Activated CD4-positive, alpha-beta T cell treated with anti-CD3 and anti-CD28 coated beads, Interleukin-2, amount 50 U/mL, for 1 hour (primary cell): Measurements from ENCODE around the gene GALNT6.
"Not testable (repeated sequence)": the region's sequence is repeated elsewhere in the genome, so short reads cannot be mapped to it uniquely, and the experiment has no call there.

ENCODE experiments used
- DNase-seq: peaks from one replicate; pipeline ENCODE4 v3.0.0-alpha.2; 2020

GALNT6 gene

GRCh38 chr12:51349026-51349425, 42.2 kb downstream of the GALNT6 start:
- no peak for DNase-seq

GRCh38 chr12:51348116-51348515, 43.1 kb downstream of the GALNT6 start:
- DNase-seq: no peak

DNA sequence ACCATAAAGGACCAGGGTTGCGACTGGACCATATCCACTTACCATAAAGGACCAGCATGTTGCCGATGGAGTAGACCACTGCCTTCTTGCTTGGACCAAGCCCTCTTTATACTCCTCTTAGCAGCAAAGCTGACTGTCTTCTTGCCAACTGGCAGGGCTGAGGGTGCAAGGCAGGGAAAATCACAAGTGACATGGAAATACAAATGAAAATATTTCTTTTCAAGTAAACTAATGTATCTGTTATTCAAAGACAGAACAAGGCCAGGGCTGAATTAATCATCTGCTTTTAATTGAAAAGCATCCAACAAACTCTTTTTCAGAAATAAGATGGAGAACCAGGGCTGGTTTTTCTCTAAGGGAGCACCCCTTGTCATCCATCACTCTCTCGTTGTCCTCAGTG, 44.6 kb downstream of the GALNT6 start, which contains the start of gene CELA1:
Gene CELA1, minus strand, starts transcription at position 99 of the 400 bp plus-strand sequence. Its CDS starts 41 bp downstream, at position 58.
- no peak for DNase-seq

DNA sequence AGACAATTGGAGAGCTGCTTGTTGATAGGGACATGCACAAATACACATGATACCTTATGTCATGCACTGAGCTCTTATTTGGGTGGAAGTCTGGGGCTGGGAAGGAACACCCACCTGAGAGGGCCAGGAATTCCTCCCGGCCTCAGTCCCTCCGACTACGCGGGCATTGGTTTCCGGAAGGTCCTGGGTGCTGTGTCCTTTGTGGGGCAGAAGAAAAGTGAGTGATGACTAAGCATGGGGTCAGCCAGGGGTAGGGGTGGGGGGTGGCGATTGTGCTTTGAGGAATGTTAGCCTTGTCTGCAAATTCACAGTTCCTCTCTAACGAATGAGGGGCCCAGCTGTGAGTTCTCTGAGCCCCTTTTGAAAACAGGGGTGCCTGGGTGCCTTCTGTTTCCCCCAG, 45.5 kb downstream of the GALNT6 start:
- no peak for DNase-seq

DNA sequence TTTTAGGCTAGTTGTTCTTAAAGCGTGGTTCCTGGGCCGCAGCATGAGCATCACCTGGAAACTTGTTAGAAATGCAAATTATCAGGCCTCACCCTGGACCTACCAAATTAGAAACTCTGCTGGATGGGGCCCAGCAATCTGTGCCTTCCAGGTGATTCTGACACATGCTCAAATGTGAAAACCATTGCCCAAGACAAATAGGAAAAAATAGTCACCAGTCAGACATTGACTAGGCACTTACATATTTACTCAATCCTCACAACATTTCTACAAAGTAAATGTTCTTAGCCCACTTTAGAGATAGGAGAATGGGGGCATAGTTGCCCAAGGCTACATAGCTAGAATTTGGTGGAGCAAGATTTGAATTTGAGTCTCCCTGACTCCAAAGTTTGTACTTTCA, 48.0 kb downstream of the GALNT6 start:
- no peak for DNase-seq

DNA sequence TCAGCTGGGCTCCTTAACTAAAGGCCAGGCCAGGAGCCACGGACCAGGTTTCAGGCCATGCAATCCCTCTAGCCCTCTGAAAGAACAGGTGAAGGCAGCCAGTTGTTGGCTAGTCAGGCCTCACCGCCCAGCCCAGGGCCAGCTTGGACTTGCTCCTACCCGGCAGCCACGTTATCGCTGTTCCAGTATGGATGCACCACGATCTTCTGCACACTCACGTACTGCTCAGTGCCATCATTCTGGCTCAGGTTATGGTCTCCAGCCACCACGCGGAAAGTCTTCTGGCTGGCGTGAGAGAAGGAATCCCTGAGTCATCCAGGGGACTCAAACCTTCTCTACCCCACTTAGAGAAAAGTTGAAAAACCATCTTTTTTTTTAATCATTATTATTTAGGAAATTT, 48.8 kb downstream of the GALNT6 start:
- DNase-seq: no peak

DNA sequence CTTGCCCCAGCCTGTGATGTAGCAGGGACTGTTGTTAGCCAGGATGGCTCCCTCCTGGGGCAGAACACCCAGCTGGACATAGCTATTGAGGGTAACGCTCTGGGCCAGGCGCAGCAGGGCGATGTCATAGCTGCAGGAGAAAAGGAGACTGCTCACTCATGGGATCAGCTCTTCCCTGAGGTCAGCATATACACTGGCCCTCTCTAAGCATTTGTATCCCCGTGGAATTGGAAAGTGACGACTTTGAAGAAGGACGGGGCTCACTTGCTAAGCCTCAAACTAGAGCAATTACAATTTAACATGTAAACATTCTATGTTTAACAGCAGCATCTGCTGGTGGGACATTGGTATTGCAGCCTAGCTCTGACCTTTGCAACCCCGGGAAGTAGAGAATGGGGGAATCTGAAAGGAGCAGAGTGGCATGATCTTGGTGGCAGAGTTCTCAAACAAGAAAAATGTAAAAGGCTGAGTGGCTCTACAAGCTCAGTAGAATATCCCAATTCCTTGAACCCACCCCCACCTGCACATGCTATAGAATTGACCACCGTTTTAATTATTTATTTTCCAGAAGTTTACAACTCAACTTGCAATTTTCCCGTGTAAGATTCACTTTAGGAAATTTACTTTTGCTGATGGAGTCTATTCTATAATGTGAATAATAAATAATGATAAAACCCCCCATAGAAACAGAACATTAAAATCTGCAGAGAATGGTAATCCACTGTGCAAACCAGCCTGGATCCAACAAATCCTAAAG, 49.8 kb downstream of the GALNT6 start:
- peak; percentile 68 for DNase-seq

DNA sequence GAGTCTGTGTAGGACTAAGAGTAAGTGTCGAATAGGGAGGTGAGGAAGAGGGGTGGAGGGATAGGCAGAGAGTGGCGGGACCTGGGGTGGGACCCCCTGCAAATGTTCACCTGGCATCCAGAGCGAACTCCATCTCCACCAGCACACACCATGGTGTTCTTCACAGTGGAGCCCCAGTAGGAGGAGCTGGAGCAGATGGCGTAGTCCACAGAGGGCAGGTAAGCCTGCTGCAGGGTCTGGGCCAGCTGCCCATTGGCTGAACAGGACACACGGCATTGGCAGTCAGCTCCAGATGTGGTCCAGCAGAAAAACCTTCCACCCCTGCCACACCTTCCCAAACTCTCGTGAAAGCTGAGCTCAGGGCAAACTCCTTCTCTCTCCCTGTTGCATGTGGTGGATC, 51.5 kb downstream of the GALNT6 start:
- DNase-seq: no peak

DNA sequence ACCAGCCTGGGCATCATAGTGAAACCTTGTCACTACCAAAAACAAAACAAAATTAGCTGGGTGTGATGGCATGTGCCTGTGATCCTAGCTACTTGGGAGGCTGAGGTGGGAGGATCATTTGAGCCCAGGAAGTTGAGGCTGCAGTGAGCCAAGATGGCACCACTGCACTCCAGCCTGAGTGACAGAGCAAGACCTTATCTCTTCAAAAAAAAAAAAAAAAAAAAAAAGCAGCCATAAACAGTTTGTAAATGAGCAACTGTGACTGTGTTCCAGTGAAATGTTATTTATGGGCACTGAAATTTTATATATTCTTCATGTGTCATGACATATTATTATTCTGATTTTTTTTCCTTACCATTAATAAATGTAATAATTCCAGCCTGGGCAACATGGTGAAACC, 53.9 kb downstream of the GALNT6 start:
- DNase-seq: not testable (repeated sequence)

DNA sequence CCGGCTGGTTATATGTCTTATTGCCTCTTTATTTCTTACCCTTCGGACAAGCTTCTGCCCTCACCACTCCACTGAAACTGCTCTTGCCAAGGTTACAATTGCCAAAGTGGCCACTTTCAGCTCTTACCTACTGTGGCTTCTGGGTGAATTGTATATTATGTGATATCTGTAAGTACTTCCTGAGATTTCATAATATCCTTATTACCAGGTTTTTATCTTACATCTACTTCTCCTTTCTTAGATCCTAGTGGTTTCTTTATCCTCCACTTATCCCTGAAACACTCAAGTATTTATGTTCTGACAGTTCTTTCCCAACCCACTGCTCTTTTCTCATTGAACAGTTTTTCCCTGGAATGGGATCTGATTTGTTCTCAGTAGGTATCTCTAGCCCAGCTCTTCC, 55.3 kb downstream of the GALNT6 start:
- no peak for DNase-seq

DNA sequence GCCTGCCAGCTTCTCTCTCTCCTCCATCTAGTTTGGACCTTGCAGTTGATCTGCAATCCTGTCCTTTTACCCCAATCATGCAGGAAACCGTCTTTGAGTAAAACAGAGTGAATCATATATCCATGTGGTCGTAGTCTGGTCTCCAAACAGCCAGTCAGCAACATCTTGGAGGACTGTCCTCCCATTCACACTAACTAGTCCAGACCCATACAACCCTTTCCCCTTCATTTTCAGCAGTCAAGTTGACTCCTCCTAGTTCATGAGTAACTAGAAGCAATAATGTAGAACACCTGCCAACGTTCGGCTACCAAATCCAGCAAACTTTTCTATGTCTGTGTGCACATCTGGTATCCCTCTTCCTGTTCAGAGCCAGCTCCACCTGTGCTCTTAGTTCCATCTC, 56.4 kb downstream of the GALNT6 start:
- DNase-seq: no peak

DNA sequence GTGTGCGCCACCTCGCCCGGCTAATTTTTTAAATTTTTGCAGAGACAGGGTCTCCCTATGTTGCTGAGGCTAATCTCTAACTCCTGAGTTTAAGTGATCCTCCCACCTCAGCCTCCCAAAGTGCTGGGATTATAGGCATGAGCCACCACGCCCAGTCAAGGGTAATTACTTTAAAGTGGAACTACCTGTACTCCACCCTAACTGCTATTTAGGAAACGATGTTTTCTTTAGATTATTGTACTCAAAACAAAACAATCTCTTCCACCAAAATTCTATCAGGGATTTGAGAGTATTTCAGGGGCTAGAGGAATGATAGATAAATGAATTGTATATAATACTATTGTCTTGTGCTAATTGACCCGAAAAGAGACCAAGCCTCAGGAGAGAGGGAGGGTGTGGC, 57.7 kb downstream of the GALNT6 start:
- no peak for DNase-seq

GRCh38 chr12:51330186-51330585, 61.0 kb downstream of the GALNT6 start:
- DNase-seq: no peak

DNA sequence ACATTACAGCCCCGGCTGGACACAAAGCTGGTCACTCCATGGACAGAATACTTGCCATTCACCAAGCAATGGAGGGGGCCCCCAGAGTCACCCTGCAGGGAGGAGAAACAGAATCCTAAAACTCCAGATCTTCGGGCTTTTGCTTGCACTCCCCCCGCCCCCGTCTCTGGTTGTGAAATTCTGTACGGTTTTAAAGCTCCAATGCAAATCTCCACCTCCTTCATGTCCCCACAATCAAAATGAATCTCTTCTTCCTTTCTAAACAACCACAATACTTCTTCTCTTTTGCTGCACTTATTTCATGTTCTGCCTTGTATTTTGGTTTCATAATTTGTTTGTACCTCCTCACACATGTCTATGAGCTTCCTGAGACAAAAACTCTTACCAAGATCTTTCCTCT, 61.5 kb downstream of the GALNT6 start:
- no peak for DNase-seq

DNA sequence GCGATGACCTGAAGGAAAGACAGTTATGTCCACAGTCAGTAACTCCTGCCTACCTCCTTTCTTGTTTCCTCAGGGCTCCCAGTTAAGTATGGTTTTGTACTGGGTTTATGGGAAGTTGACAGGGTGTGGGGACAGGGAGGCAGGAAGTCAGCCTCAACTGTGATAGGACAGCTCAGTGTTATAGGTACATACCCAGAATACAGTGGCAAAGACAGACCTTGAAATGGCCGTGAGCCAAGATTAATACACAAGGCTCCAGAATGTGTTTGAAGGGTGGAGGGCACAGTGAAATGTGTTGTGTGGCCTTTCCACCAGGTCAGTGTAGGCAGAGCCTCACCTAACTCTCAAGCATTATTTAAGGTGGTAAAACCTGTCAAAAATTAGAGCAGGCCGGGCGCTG, 62.6 kb downstream of the GALNT6 start:
- no peak for DNase-seq

DNA sequence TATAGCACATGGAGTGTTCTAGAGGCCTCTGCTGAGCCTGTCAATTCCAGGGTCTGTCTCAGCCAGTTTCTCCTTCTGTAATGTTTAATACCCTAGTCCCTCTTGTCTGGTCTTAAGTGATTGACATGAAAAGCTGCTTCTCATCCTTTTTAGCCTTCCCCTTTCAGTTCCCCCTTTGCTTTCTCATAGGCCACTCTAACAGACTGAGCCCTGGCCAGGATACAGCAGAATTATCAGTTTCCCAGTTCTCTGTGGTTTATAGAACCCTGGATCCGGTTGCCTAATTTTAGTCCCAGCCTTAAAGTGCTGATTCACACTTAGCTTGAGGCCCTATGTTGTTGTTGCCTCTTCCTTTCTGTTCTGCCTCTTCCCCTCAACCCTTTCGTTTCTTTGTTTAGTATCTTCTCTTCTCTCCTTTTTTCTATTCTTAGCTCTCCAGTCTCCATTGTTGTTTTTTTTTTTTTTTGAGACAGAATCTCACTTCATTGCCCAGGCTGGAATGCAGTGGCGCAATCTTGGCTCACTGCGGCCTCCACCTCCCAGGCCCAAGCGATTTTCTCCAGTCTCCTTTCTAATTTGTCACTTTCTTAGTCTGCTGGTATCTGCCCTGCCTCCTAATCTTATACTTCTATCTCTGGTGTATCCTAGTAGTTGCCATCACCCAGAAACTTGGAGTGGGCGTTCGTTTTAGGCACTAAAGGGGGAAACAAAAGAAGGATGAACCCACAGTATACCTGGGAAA, 64.3 kb downstream of the GALNT6 start:
- DNase-seq: no peak

DNA sequence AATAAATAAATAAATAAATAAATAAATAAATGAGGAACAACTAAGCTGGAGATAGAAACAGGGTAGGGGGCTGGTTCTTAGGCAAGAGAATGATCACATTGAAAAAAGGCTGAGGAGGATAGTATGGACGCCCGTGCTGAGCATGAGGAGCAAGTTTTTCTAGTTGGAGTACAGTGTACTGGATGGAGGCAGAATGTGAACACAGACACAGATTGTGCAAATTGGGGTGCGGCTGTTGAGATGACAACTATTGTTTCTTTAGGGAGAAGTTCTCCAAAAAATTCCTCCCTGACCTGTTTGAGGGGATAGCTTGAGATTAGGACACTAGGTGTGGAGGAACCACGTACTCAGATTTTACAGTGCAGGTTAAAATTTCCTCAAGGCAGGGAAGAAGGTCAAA, 66.3 kb downstream of the GALNT6 start:
- DNase-seq: no peak

DNA sequence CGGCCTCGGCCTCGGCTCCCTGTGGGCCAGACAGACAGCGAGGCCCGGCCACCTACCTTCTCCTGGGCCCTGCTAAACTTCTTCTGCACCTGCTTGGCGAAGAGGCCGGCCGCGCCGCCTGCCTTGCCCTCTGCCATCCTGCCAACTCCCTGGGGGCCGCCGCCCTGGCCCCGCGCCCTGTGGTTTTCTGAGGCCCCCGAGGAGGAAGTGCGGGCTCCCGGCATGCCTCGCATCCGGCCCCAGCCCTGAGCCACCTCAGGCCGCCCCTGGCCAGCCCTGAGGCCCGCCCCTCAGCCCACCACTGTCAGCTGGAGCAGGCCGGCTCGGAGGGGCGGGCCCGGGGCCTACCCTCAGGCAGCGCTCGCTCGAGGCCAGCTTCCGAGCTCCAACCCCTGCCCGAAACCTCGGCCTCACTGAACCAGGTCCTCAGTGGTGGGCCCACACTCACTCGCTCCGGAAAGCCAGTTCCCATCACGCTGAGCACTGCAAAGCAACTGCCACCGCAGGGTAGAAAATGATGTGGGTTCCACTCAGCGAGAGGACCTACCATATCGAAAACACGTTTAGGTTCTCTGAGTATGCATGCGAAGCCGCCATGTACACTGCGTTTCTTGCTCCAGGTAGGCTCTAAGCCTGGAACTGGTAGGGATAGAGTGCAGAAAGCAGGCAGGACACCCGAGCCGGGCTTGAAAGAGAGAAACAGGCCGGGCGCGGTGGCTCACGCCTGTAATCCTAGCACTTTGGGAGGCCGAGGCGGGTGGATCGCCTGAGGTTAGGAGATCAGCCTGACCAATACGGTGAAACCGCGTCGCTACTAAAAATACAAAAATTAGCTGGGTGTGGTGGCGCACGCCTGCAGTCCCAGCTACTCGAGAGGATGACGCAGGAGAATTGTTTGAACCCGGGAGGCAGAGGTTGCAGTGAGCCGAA, 67.0 kb downstream of the GALNT6 start, which contains the start of gene BIN2:
Gene BIN2, minus strand, starts transcription at position 209 of the 930 bp plus-strand sequence. Its CDS starts 72 bp downstream, at position 137.
- DNase-seq: peak; percentile 53

- DNase-seq: peak; percentile 58
Observed at GRCh38 chr12:51323317-51323960, 67.8 kb downstream of the GALNT6 start.

DNA sequence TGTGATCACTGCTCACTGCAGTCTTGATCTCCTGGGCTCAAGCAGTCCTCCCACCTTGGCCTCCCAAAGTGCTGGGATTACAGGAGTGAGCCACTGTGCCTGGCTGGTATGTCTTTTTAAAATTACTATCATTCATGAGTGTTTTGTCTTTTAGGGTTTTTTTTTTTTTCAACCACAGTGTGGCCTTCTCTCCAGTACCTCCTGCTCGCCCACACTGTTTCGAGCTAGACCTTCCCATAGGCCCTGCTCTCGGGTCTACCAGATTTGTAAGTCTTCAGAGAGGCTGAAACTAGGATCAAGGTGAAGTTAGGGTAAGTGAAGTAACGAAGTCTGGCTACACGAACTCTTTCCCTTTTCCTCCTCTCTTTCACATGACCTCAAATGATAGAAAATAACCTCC, 68.8 kb downstream of the GALNT6 start:
- DNase-seq: no peak

DNA sequence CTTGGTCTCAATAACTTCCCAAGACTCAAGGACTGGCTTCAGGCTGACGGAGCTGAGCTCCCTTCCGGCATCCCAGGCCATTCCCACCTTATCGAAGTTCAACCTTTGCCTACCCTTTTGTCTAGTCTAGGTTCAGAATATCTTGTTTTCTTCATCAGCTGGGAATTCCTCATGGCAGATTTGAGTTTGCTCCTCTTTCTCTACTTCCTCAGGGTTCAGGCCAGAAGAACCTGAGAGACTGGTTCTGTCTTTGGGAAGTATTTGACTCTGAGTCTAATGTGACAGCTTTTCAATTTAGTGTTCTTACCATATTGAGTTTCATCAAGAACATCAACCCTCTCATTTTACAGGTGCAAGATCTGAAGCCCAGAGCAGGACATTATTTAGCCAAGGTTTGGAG, 69.3 kb downstream of the GALNT6 start:
- no peak for DNase-seq

DNA sequence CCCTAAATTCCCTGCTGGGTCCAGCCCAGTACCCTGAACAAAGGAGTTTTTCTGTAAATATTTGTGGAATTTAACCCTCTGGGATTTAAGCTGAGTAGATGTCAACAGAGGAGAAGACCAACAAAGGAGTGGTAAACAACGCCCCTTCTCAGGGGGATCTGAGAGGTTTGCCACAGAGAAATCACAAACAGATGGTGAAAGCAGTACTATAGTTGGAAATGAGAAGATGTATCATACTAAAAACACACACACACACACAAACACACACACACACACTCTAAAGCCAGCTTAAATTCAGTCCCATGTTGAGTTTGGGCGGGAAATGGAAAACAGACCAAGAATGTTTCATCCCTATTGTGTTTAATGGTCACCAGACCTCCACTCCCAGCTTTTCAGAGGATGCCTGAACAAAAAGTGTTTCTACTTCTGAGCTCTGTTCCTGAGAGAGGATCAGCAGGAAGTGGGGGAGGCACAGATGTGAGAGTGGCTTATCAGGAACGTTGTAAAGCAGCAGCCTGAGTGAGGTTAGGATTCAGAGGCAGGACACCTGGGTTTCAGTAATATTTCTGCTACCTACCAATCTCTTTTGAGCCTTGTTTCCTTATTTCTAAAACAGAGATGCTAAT, 70.4 kb downstream of the GALNT6 start:
- DNase-seq: no peak
